Gastroesophageal sphincter (tissue), 3 donors: Measurements from ENCODE around the gene THAP12.

Source experiments
- EP300 ChIP-seq: sonication (generic); formaldehyde crosslinking; IDR thresholded peaks from one replicate; pipeline ENCODE4 v1.6.1; 2017; ENCODE audit warnings: antibody characterized with exemption, mild to moderate bottlenecking
- POLR2A ChIP-seq, 2 donors: fragments of 450-650 bp; IDR thresholded peaks; one replicate each; pipeline ENCODE4 v1.6.1; 2017; ENCODE audit warnings: antibody characterized with exemption in 2 of 2, mild to moderate bottlenecking in 2 of 2, moderate library complexity in 1 of 2
- POLR2AphosphoS5 ChIP-seq: sonication (generic); formaldehyde crosslinking; IDR thresholded peaks from one replicate; pipeline ENCODE4 v1.6.1; 2017; ENCODE audit warnings: antibody characterized with exemption
- TF ChIP-seq, protein P1 (sequence below), 4 experiments: fragments of 200-600 bp in 2 of 4; fragments of 450-650 bp in 2 of 4; sonication (generic) in 1 of 4; IDR thresholded peaks; one replicate each; pipeline ENCODE4 v1.5.1; 2017 to 2019; ENCODE audit warnings: antibody characterized with exemption in 4 of 4, mild to moderate bottlenecking in 2 of 4, moderate library complexity in 2 of 4

DNA sequence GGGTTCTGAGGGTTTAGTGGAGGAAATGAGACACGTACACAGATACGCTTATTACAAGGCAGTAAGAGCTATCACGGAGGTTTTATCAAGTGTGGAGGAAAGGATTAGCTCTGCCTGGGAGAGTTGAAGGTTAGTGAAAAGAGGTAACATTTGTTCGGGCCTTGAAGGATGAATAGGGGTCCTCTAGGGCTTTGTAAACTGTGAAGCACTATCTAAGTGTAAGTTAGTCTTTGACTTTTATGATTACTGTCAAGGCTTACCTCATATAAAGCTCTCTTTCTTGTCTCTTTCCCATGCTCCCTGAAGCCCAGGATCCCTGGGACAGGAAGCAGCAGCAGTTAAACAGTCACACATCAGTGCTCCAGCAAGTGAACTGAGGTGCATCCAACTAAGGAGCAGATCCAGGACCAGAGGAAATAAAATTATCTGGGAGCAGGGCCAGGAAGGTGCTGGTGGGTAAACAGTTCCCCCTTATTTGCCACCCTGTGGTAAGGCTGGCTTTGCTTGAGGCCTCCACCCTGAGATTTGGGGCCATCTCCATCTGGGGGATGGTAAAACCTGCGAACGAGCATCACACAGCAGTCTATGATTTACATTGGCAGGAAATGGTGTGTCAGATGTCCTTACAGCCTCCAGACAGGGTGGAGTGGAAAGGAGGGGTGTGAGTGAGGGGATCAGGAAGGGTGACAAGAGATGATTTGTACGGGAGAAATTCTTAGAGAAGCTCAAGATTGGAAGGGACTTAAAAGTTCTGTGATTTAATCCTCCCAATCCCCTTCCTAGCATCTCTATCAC, 27.4 kb upstream of the THAP12 start:
- TF ChIP-seq, protein P1, sequence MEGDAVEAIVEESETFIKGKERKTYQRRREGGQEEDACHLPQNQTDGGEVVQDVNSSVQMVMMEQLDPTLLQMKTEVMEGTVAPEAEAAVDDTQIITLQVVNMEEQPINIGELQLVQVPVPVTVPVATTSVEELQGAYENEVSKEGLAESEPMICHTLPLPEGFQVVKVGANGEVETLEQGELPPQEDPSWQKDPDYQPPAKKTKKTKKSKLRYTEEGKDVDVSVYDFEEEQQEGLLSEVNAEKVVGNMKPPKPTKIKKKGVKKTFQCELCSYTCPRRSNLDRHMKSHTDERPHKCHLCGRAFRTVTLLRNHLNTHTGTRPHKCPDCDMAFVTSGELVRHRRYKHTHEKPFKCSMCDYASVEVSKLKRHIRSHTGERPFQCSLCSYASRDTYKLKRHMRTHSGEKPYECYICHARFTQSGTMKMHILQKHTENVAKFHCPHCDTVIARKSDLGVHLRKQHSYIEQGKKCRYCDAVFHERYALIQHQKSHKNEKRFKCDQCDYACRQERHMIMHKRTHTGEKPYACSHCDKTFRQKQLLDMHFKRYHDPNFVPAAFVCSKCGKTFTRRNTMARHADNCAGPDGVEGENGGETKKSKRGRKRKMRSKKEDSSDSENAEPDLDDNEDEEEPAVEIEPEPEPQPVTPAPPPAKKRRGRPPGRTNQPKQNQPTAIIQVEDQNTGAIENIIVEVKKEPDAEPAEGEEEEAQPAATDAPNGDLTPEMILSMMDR (IDR thresholded peaks at IDR 0.05), result no peak
- TF ChIP-seq POLR2A (IDR thresholded peaks at IDR 0.05) (no peak), EP300 (no peak), POLR2AphosphoS5 (no peak)
